Pulmonary artery endothelial cell (primary cell): ENCODE measurements around the gene SLC19A1. TPM values are rescaled to one million over a fixed set of nuclear protein-coding genes. Genes with fewer than 3 reads are reported as not detected.

ENCODE experiments used
- DNase-seq: peaks from one replicate; pipeline ENCODE4 v3.0.0-alpha.2; 2011; ENCODE audit warnings: low read depth, low spot score
- total RNA-seq: library from RNA; depleted of rRNA; stranded (reverse); fragments of >200 nt; gene quantifications from 2 replicates; pipeline ENCODE4 v1.2.3, GENCODE V29; 2014

SLC19A1 gene
- total RNA-seq, 1 donor from 2014 or later, result 16.3 TPM

GRCh38 chr21:45479691-45480675, 62.3 kb downstream of the SLC19A1 start:
- DNase-seq, result no peak

DNA sequence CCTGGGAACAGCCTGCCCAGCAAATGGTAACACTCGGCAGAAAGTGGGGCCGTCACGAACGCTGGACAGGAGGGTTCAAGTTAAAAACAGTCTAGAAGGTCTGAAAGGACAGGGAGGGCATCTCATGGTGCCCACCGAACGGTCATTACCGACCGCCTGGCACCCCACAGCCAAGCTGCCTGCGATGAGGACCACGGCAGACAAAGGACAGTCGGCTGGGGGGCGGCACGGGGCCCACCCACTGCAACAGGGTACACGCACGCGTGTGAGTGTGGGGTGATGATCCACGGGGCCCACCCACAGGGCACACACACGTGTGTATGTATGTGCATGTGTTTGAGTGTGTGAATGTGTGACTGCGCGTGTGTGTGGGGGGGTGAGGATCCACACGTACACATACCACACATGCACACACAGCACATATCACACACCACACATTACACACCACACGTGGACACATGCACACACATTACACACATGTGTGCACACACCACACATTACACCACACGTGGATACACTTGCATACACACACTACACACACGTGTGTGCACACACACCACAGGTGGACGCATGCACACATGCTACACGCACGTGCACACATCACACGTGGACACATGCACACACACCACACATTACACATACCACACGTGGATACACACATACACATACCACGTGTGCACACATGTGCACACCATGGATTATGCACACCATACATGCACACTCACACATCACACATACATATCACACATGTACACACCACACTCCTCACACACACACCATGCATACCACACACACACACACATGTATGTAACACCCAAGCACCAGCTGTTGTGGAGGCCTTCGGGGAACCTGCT, 63.2 kb downstream of the SLC19A1 start:
- DNase-seq, result no peak

DNA sequence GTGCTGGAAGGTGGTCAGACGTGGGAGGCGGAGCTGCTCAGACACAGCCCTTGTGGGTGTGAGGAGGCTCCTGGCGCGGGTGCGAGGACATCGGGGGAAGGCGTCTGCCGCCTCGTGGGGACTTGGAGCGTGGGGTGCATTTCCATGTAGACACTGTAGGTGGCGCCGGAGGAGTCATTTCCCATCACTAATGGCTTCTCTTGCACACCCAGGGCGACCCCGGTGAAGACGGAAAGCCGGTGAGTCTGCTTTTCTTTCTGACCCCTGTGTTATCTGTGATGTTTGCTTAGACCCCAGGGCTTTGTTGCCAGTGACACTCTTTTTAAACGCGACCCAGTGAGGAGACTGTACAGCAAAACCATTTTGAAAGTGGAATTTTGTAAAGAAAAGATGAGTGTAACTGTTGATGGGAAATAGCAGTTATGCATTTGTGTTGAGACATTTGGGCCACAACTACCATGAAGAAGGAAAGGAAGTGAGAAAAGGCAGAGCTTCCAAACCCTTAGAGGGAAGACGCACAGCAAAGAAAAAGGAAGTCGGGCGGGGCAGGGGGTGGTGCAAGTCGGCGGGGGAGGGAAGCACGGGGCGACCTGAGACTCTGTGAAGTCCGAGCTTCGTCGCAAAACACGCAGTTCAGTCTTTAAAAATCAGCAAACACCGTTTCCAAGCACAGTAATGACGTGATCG, 64.0 kb downstream of the SLC19A1 start:
- peak; percentile 20 for DNase-seq

GRCh38 chr21:45477176-45478114, 64.8 kb downstream of the SLC19A1 start:
- DNase-seq, result no peak

DNA sequence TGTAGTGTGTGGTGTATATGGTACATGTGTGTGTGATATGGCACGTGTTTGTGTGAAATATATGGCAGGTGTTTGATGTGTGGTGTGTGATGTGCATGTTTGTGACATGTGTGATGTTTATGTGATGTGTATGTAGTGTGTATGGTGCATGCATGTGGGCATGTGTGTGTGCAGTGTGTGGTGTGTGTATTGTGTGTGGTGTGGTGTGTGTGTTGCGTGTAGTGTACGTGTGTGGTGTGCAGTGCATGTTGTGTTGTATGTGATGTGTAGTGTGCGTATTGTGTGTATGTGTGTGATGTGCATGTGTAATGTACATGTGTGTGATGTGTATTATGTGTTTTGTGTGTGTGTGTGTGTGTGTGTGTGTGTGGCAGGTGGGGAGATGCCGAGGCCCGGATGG, 65.7 kb downstream of the SLC19A1 start:
- no peak for DNase-seq

DNA sequence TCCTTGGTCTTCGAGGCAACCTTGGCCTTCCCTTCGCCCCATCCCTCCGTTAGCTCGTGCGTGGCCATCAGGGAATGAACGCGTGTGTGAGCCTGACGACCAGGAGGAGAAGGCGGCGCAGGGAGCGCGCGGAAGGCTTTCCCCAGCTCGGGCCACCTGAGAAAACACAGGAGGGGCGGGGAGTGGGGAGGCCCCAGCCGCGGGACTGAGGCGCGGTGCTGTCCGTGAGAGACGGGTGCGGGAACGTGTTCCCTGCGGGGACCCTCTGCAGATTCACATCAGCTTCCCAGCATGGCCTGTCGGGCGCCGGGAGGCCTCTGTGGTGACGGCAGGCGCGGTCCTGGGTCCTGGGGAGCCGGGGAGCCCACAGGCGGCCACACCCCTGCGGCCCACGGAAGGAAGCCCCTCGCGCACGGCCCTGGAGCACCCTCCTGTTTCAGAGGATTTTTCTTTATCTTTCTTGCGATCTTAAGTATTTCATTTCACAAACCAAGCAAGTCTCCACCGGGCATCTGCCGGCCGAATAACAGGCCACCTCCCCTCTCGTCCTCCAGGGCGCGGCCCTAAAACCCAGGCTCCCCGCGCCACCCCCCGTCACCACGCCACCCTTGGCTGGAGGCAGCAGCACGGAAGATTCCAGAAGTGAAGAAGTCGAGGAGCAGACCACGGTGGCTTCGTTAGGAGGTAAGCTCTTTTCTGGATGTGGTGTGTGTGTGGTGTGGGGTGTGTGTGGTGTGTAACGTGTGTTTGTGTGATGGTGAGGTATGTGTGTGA, 66.3 kb downstream of the SLC19A1 start:
- no peak for DNase-seq

DNA sequence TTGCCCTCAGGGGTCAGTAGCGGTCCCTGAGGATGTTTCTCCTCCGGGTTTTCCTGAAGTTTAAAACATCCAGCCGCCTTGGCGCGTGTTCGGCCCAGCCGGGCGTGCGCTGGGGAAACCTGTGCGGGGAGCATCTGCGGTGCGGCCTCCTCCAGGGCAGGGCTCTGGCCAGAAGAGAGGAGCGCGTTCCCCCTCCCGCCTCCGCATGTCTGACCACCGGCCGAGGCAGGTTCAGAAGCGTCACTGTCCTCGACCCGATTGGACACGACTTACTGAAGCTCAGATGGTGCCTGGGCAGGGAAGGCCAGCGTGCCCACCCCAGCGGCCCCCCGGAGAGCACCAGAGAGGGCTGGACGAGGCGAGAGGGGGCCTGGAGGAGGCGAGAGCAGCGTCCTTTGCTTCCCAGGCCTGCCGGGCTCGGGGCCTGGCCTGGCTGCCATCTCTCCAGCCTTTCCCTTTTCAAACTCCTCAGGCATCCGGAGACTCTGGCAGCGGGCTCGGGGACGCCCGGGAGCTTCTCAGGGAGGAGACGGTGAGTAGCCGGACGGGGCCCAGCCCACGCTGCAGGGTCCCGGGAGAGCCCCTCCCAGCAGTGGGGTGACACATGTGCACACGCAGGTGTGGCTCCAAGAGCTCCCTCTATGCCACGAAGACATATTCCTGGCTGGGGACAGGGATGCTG, 67.1 kb downstream of the SLC19A1 start:
- no peak for DNase-seq

DNA sequence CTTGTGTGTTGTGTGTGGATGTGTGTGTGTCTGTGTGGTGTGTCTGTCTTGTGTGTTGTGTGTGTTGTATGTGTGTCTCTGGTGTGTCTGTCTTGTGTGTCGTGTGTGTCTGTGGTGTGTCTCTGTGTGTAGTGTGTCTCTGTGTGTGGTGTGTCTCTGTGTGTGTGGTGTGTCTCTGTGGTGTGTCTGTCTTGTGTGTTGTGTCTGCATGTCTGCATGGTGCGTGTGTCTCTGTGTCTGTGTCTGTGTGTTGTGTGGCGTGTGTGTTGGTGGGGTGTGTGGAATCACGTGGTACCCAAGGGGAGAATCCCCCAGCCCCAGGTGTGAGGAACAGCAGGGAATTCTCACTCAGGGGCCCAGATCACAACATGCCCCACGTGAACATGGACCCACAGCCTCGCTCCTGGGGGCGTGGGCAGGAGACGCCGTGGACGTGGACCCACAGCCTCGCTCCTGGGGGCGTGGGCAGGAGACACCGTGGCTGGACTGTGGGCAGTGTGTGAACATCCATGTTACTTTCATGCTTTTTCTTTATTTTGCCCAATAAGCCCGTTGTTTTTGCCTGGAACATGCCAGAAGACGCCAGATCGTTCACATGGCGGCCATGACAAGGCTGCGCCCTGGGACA, 67.8 kb downstream of the SLC19A1 start:
- DNase-seq, result no peak

GRCh38 chr21:45473496-45474322, 68.5 kb downstream of the SLC19A1 start:
- DNase-seq, result no peak

- DNase-seq, result no peak
Measured at GRCh38 chr21:45472445-45473365, 69.5 kb downstream of the SLC19A1 start.

DNA sequence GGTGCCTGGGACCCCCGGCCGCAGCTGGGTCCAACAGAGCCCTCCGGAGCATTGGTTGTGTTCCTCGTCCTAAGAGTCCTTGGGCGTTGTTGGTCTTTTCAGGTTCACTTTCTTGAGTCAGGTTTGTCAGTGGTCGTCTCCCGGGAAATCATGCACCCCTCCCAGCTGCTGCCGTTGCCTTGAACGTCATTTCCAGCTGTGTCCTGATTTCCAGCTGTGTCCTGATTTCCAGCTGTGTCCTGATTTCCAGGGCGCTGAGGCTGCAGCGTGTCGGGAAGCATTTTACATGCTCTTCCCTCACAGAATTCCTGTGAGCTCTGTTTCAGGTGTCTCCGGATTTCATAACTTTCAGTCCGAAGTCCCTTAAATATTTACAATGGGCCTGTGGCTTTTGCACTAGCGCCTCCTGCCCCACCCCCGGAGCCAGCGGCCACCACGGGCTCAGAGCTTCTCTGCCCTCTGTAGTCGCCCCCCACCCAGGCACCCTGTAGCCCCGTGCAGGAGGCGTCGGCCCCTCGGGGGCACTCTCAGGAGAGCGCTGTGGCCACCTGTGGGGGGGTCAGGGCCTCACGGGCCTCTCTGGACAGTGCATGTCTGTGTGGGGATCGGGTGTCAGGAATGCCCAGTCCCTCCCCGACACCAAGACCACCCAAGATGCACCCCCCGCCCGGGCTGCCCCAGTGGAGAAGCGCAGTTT, 70.6 kb downstream of the SLC19A1 start:
- no peak for DNase-seq

GRCh38 chr21:45470773-45471524, 71.3 kb downstream of the SLC19A1 start:
- DNase-seq, result peak; percentile 57

DNA sequence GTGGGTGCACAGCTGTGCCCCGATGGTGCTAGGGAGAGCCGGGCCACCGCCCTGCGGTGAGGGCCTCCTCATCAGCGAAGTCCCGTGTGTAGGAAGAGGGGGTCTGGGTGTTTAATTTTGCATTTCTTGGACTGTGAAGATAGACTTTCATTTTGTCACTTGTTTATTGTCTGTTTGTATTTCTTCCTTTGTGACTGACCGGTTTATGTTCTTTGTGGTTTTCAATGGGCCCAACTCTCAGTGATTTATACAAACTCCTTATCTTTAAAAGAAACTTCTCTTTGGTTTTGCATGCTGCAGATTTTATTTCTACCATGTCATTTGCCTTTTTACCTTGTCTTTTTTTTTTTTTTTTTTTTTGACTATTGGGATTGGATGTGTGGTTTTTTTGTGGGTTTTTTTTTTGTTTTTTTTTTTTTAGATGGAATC, 72.1 kb downstream of the SLC19A1 start:
- no peak for DNase-seq

DNA sequence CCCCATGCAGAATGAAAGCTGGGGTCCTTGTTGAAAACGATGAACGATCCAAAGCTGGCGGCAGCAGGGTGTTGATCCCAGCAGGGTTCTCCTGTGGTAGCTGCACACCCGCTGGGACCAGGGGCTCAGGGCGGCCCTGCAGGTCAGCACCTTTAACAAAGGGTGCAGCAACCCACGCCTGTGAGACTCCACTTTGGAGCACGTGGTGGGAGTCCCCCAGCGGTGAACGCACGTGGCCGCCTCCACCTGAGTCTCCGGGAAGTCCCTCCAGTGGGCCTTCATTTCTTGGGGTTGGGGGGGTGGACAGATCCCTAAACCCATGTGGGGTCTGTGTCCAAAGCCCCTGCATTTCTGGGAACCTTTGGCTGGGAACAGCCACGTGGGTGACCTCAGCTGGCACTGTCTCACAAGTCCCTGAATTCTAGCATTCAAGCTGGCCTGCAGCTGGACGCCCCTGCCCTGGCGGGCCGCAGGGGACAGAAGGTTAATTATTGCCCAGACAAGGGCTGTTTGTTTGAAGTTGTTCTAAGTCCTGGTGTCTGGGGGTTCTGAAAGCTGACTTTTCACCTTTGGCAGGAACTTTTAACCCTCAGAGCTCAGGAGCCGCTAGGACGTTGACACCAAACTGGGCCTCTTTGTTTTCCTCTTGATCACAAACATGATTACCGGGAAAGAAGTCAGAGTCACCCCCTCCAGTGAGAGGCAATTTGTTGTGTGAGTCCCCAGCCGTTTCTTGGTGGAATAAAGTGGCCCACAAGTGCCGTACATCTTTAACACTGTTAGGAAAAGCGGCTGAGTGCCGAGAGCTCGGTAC, 72.8 kb downstream of the SLC19A1 start:
- DNase-seq, result no peak

DNA sequence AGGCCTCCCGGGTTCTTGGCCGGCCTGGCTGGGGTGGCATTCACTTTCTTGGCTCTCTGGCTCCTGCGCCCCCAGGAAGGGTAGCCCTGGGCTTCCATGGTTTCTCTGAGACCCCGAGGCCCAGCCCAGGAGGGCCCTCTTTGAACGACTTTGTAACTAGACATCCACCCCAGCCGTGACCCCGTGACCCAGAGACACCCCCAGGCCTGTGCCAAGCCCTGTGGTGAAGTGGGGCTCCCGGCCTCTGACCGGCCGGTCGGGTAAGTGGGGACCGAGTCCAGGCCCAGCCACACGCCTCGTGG, 73.3 kb downstream of the SLC19A1 start:
- DNase-seq, result no peak
